Aorta (tissue), 5 donors: ENCODE results near the gene IRF8. TPM values are rescaled to one million over a fixed set of nuclear protein-coding genes. Genes with fewer than 3 reads are reported as not detected.
"Not testable (repeated sequence)": the region's sequence is repeated elsewhere in the genome, so short reads cannot be mapped to it uniquely, and the experiment has no call there.

Experiments
- ATAC-seq: fragments of 200-7000 bp; cut with Tn5 transposase; one replicate; pipeline ENCODE4 v1.9.1; 2022; ENCODE audit warnings: moderate library complexity; ENCODE audit not compliant: low FRiP score
- DNase-seq, 2 donors: peaks; one replicate each; pipeline ENCODE4 v3.0.0-alpha.2; 2020
- H3K27ac ChIP-seq, 2 donors: one replicate each; pipeline ENCODE4 v1.5.1; 2013; ENCODE audit warnings: low read length in 2 of 2, mild to moderate bottlenecking in 2 of 2, moderate library complexity in 2 of 2, control low read depth in 1 of 2, inconsistent platforms in 1 of 2, low read depth in 1 of 2
- H3K27me3 ChIP-seq, 2 donors: one replicate each; pipeline ENCODE4 v1.6.1; 2013; ENCODE audit warnings: control low read depth in 1 of 2, low read length in 1 of 2, mild to moderate bottlenecking in 1 of 2, moderate library complexity in 1 of 2; ENCODE audit not compliant: insufficient read depth in 2 of 2, control insufficient read depth in 1 of 2
- H3K36me3 ChIP-seq, 2 donors: one replicate each; pipeline ENCODE4 v1.6.1; 2013; ENCODE audit warnings: control low read depth in 1 of 2, low read length in 1 of 2, mild to moderate bottlenecking in 1 of 2; ENCODE audit not compliant: insufficient read depth in 2 of 2, control insufficient read depth in 1 of 2
- H3K4me1 ChIP-seq, 2 donors: one replicate each; pipeline ENCODE4 v1.6.1; 2013; ENCODE audit warnings: low read length in 2 of 2, control low read depth in 1 of 2, mild to moderate bottlenecking in 1 of 2, moderate library complexity in 1 of 2; ENCODE audit not compliant: insufficient read depth in 2 of 2, control insufficient read depth in 1 of 2
- H3K4me3 ChIP-seq, 2 donors: one replicate each; pipeline ENCODE4 v1.5.1; 2013; ENCODE audit warnings: low read length in 2 of 2, control low read depth in 1 of 2, mild to moderate bottlenecking in 1 of 2
- H3K9me3 ChIP-seq: one replicate; pipeline ENCODE4 v1.6.1; 2013; ENCODE audit warnings: mild to moderate bottlenecking, low read length; ENCODE audit not compliant: control insufficient read depth
- WGBS, 2 donors: extraction: QIAGEN DNeasy Blood & Tissue Kit; methylation state at CpG; one replicate each; pipeline ENCODE4 v1.1.7; 2013; 5-methylcytosine and 5-hydroxymethylcytosine counted together
- intact Hi-C, 2 donors: fragments of 100-400 bp; cut with DNase I; formaldehyde crosslinking; loops; one replicate each; pipeline versions ENCODE4 v1.14.2 to v1.15.0; 2022
- polyA plus RNA-seq, 2 donors: library from polyadenylated mRNA; stranded (reverse); fragments of 200-250 nt; gene quantifications; one replicate each; pipeline ENCODE4 v1.2.3, GENCODE V29; 2013
- total RNA-seq, 2 donors: library from RNA; stranded (reverse); fragmentation: NEBNext Ultra II Directional; extraction: Animal tissue kit (Norgen Biotek cat#: 25700); gene quantifications; one replicate each; pipeline ENCODE4 v1.2.1, GENCODE V29; 2021
- donor health status: healthy with polysubstance abuse.
- donor health status: Bipolar disorder and iron deficiency.
- donor health status: DM: no; HTN: no; CAD: no.
- donor health status: DM: no; HTN: no; CAD: no.
- donor health status: DM: yes; HTN: yes; CAD: no.

The IRF8 gene
- total and polyA plus RNA-seq, 4 donors, result 3.7 to 25.2 (median 12.9) TPM

GRCh38 chr16:85907231-85907630 is 8.3 kb downstream of the IRF8 start:
- H3K4me3 ChIP-seq, intact Hi-C loops, H3K27me3 ChIP-seq, H3K27ac ChIP-seq, H3K9me3 ChIP-seq, H3K4me1 ChIP-seq, ATAC-seq, H3K36me3 ChIP-seq: not testable (repeated sequence)
- WGBS, 2 donors, result 82 to 93% methylated on average over 9 of the region's 9 CpGs
- peak in 1 of 2 donors; percentile 38 for DNase-seq

DNA sequence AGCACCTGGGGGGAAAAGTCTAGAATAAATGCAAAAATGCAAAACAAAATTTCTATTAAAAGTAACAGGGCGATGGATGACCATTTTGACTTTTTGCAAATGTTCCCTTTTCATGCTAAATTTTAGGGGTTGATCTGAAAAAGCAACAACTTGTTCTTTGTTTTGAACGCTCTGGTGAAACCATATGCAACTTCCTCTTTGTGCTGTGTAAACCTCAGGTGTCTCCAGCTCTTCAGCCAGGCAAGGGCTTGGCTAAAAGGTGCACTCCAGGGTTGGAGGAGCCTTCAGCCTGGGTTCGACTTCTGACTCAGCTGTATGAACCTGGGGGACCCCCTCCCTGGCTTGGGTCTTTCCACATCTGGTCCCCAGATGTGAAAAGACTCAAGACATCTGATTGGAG is 9.5 kb downstream of the IRF8 start:
- Histone ChIP-seq H3K27ac (no peak overlapping the region), H3K36me3 (no peaks in the 10 kb centered on the region), H3K4me3 (no peak overlapping the region), H3K27me3 (no peaks in the 10 kb centered on the region), H3K9me3 (peaks cover 4% of the 10 kb centered on the region), H3K4me1 (no peaks in the 10 kb centered on the region)
- no peak for ATAC-seq
- 76 to 77% methylated on average over 3 of the region's 3 CpGs for WGBS, 2 donors
- DNase-seq, result peak in 1 of 2 donors; percentile 9
- intact Hi-C loops, result no loop called here

- intact Hi-C loops, result no loop called here
- no peak for ATAC-seq
Measured at GRCh38 chr16:85908889-85909589, 10.1 kb downstream of the IRF8 start.

GRCh38 chr16:85909932-85910853 is 11.2 kb downstream of the IRF8 start:
- ATAC-seq (no peak), DNase-seq (peak in 1 of 2 donors; percentile 44)
- no peak overlapping the region for H3K4me3 ChIP-seq
- intact Hi-C loops, result no loop called here
- H3K4me1 ChIP-seq, result no peaks in the 10 kb centered on the region
- H3K9me3 ChIP-seq, result peaks cover 4% of the 10 kb centered on the region
- H3K27me3 ChIP-seq, result no peaks in the 10 kb centered on the region
- H3K27ac ChIP-seq, result no peak overlapping the region
- 93 to 95% methylated on average over 17 of the region's 17 CpGs for WGBS, 2 donors
- no peaks in the 10 kb centered on the region for H3K36me3 ChIP-seq

More at GRCh38 chr16:85908889-85909589, 10.1 kb downstream of the IRF8 start:
- no peaks in the 10 kb centered on the region for H3K27me3 ChIP-seq
- no peak overlapping the region for H3K27ac ChIP-seq
- peaks cover 4% of the 10 kb centered on the region for H3K9me3 ChIP-seq
- H3K4me3 ChIP-seq, result no peak overlapping the region
- 82 to 86% methylated on average over 10 of the region's 10 CpGs for WGBS, 2 donors
- no peaks in the 10 kb centered on the region for H3K4me1 ChIP-seq
- H3K36me3 ChIP-seq, result no peaks in the 10 kb centered on the region
- DNase-seq, result peak in 1 of 2 donors; percentile 32

- Histone ChIP-seq H3K27ac (no peak overlapping the region), H3K4me3 (no peak overlapping the region), H3K27me3 (no peaks in the 10 kb centered on the region), H3K36me3 (no peaks in the 10 kb centered on the region), H3K4me1 (no peaks in the 10 kb centered on the region), H3K9me3 (peaks cover 1% of the 10 kb centered on the region)
- intact Hi-C loops, result no loop called here
- ATAC-seq (no peak), DNase-seq (peak in 1 of 2 donors; percentile 24)
- WGBS, 2 donors, result 78 to 83% methylated on average over 9 of the region's 9 CpGs
Measured at GRCh38 chr16:85910854-85911247, 11.9 kb downstream of the IRF8 start.

DNA sequence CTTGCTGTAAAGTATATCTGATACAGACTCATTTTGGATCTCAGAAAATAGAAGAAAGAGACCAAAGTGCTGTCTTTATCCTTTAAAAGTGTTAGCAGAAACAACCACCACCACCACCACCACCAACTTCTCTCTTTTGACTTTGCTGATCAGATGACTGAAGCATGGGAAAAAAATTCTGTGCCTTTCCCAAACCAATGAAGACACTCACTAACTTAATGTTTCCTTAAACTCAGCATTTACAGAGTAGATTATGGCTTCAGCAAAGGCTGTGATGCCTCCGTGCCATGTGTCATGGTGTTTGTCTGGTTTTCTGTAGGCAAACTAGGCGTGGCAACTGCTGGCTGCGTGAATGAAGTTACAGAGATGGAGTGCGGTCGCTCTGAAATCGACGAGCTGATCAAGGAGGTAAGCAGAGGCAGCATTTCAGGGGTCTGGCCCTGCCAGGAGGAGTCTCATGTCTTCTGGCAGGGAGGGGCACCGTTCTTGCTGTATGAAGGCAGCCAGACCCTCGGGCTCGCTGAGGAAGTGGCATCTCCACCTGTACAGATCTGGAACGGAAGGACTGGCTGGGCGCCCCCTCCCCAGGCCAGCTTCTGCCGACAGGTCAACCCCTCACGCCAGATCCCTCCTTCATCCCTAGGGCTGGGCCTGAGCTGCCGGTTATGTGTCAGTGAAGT is 12.4 kb downstream of the IRF8 start:
- DNase-seq, result peak in 1 of 2 donors; percentile 65
- Histone ChIP-seq H3K4me1 (no peaks in the 10 kb centered on the region), H3K4me3 (no peak overlapping the region), H3K36me3 (no peaks in the 10 kb centered on the region), H3K27me3 (no peaks in the 10 kb centered on the region), H3K9me3 (no peaks in the 10 kb centered on the region), H3K27ac (no peak overlapping the region)
- intact Hi-C loops, result no loop called here
- WGBS, 2 donors, result 90 to 92% methylated on average over 15 of the region's 15 CpGs
- ATAC-seq, result no peak

GRCh38 chr16:85912211-85912974 is 13.4 kb downstream of the IRF8 start:
- H3K27ac ChIP-seq, result no peak overlapping the region
- intact Hi-C loops, result no loop called here
- H3K4me3 ChIP-seq, result no peak overlapping the region
- 47 to 55% methylated on average over 13 of the region's 13 CpGs for whole genome bisulfite sequencing, 2 donors
- H3K27me3 ChIP-seq, result no peaks in the 10 kb centered on the region
- ATAC-seq (peak; percentile 67), DNase-seq (peak in 1 of 2 donors; percentile 59)
- no peaks in the 10 kb centered on the region for H3K9me3 ChIP-seq
- H3K36me3 ChIP-seq, result no peaks in the 10 kb centered on the region
- no peaks in the 10 kb centered on the region for H3K4me1 ChIP-seq

GRCh38 chr16:85913141-85913601 is 14.2 kb downstream of the IRF8 start:
- no peaks in the 10 kb centered on the region for H3K27me3 ChIP-seq
- peak in 1 of 2 donors; percentile 69 for DNase-seq
- no peaks in the 10 kb centered on the region for H3K36me3 ChIP-seq
- WGBS, 2 donors, result 95 to 96% methylated on average over 12 of the region's 12 CpGs
- intact Hi-C loops, result no loop called here
- ATAC-seq, result no peak
- H3K4me3 ChIP-seq, result no peak overlapping the region
- no peaks in the 10 kb centered on the region for H3K4me1 ChIP-seq
- no peaks in the 10 kb centered on the region for H3K9me3 ChIP-seq
- H3K27ac ChIP-seq, result no peak overlapping the region
